Activated naive CD8-positive, alpha-beta T cell treated with anti-CD3 and anti-CD28 coated beads, Interleukin-2, amount 50 U/mL, for 16 hours (primary cell): ENCODE results near the gene IL16.
"Not testable (repeated sequence)": the region's sequence is repeated elsewhere in the genome, so short reads cannot be mapped to it uniquely, and the experiment has no call there.

Experiments
- DNase-seq: peaks from one replicate; pipeline ENCODE4 v3.0.0-alpha.2; 2020; ENCODE audit warnings: low read depth, low spot score

Gene IL16

DNA sequence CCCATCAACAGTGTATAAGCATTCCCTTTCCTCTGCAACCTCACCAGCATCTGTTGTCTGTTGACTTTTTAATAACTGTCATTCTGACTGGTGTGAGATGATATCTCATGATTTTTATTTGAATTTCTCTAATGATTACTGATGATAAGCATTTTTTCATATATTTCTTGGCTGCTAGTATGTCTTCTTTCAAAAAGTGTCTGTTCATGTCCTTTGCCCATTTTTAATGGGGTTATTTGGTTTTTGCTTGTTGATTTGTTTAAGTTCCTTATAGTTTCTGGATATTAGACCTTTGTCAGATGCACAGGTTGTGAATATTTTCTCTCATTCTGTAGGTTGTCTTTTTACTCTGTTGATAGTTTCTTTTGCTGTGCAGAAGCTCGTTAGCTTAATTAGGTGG is 11.3 kb downstream of the IL16 start:
- DNase-seq: not testable (repeated sequence)

- DNase-seq: no peak
These were observed 13.0 kb downstream of the IL16 start for GRCh38 chr15:81209635-81210034.

- no peak for DNase-seq
These were observed 14.7 kb downstream of the IL16 start for GRCh38 chr15:81211376-81211775.

GRCh38 chr15:81213982-81214381 is 17.3 kb downstream of the IL16 start:
- no peak for DNase-seq

DNA sequence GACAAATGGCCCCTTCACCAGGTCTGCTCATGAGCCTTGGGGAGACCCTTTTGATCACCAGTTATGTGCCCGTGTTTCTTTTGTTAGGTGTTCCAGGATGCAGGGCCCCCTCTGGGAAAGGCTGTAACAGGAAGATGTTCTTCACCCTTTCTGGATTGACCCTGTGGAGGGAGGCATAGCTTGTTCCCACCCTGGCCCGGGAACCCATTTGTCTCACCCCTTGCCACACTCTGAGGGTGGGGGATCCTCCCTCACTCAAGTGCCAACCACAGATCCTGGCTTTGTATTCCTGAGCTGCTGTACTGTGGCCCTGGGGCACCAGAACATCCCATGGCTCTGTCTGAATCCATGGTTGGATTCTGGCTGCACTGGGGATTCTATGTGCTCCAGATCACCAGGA is 18.9 kb downstream of the IL16 start:
- DNase-seq: no peak

DNA sequence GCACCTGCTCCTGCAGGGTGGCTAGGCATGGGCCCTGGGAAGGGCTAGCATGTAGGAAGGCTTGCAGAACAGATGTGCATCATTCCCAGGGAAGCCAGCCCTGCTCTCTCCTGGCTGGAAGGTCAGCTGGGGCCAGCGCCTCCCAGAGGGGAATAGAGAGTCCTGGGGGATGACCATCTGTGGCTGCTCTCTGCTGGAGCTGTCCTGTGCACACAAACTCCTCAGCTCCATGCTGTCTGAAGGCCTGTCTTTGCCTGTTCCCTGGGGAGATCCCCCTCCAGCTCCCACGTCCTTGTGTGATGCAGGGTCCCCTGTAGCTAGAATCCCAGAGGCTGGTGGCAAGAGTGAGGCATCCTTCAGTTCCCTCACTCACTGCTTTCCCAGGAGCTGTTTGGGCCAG is 19.3 kb downstream of the IL16 start:
- no peak for DNase-seq

DNA sequence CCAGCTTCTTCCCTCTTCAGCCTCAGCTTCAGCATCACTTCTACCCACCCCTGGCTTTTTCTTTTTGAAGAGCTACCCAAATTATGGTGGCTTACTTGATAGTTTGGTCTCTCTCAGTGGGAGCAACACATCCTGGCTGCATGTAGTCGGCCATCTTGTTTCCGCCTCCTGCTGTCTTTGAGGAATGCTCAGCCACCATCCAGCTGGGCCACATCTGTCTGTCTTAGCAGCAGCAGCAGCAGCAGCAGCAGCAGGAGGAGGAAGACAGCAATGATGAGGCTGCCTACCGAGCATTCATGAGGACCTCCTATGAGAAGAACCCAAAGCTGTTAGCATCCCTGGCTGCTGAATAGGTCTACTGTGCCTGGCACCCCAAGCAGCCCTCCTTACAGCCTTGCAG is 19.7 kb downstream of the IL16 start:
- DNase-seq: no peak

- DNase-seq: no peak
These were observed 24.8 kb downstream of the IL16 start for GRCh38 chr15:81221449-81221848.

GRCh38 chr15:81222007-81222406 is 25.3 kb downstream of the IL16 start:
- DNase-seq: no peak

- no peak for DNase-seq
These were observed 26.8 kb downstream of the IL16 start for GRCh38 chr15:81223346-81223971.

DNA sequence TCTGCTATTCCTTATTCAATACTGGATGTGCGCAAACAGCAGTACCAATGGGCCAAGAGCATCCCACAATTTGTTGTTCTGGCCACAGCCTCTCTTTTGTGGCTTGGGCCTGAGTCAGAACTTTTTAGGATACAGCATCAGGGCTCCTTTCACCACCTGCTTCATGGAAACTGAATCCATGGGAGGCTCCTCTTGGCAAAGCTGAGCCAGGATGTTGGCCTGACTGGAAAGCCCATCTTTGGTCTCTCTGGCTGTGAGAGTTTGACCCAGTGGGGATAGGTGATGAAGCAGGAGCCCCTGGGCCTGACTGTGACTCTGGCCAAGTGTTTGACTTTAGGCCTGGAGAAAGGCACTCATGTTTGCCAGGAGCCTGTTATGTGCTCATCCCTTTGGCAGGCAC is 27.6 kb downstream of the IL16 start:
- no peak for DNase-seq

GRCh38 chr15:81225161-81225671 is 28.5 kb downstream of the IL16 start:
- no peak for DNase-seq

DNA sequence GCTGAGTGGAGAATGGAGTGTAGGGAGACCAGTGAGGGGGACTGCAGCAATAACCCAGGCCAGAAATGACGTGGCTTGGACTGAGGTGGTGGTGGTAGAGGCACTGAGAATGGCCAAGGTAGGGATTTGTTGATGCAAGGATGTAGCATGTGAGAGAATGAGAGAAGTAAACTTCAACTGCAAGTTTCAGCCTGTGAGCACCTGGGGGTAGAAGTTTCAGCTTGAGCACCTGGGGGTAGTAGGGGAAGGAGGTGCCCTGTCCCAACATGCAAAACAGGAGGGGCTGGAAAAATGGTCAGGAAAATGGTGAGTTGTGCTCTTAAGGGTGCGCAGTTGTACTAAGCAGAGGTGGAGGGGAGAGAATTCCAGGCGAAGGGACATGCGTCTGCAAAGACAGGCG is 31.0 kb downstream of the IL16 start:
- DNase-seq: no peak

DNA sequence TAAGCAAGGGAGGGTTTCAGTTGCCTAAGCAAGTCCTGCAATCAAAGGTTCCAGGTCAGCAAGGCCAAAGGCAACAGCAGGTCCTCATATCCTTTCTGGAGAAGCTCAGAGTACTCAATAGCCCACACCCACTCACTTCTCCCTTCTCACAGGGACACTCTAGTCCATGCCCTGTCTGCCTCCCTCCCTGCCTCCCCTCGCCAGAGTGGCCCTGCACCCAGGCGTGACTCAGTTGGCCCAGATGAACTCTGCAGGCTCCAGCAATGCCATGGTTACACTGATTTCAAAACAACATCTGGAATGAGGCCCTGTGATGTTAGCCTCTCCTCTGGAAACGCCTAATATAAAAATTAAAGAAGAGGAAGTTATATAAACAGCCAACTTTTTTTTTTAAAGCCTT is 32.9 kb downstream of the IL16 start:
- no peak for DNase-seq

DNA sequence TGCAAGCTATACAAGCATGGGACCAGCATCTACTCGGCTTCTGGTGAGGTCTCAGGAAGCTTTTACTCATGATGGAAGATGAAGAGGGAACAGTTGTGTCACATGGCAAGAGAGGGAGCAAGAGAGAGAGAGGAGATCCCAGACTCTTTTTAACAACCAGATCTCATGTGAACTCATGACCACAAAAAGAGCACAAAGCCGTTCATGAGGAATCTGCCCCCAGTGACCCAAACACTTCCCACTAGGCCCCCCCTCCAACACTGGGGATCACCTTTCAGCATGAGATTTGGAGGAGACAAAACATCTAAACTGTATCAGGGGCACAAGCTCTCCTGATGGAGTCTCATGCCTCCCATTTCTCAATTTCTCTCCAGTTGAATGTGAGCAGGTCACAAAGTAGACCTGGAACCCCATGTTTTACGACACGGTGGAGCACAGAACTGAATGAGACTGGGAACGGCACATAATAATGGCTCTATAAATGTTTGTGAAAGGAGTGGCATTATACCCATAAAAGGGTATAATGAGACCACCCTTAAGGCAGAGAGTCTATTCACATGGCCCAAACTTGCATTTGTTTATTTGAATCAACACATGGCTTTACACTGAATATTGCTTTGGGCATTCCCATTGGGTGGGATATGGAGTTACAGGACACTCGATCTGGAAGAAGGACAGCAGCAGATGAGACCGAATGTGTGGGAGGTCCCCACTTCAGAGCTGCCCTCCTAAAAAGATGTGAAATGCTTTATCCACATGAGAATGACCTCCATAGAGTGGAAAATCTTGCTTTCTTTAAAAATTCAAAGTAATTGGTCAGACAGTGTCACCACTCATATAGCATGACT is 38.8 kb downstream of the IL16 start:
- no peak for DNase-seq

DNA sequence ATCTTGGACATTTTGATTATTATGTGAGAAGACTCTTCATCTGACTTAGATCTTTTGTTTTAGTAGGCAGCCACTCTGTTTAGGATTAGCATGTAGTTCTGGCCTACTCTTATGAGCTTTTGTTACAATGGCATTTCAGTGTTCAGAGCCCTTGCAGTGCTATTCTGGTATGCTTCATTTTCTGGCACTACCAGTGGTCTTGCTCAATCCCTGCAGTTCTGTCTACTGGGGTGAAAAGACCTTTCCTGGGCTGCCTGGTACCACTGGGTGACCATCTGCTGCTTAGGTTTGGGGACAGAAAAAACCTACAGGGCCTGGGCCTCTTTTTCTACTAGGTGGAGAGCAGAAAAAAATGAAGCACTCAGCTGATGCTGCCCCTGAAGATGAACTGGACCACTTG is 42.5 kb downstream of the IL16 start:
- no peak for DNase-seq

- DNase-seq: no peak
These were observed 46.1 kb downstream of the IL16 start for GRCh38 chr15:81242778-81243177.

GRCh38 chr15:81244306-81244705 is 47.6 kb downstream of the IL16 start:
- DNase-seq: no peak

GRCh38 chr15:81253846-81254245 is 57.2 kb downstream of the IL16 start:
- no peak for DNase-seq

- DNase-seq: no peak
These were observed 57.7 kb downstream of the IL16 start for GRCh38 chr15:81254277-81254915.

DNA sequence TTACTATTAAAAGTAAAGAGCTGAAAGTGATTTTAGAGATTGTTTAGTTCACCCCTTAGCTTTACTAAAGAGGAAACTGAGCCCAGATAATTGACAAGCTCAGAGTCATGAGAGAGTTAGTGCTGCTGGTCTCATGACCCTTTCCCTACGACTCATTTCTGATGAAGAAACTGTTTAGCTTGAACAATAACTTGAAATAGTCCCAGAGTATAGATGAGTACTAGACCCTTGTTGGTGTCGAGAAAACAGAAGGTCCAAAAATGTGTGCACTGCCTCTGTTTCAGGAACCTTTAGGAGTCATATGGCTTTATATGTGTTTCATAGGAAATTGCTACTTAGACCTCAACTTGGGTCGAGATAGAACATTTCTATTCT is 58.2 kb downstream of the IL16 start:
- DNase-seq: no peak

- DNase-seq: no peak
These were observed 58.8 kb downstream of the IL16 start for GRCh38 chr15:81255315-81255957.
